Liver (tissue), 5 donors: ENCODE measurements around the gene FBXO34. TPM values are rescaled to one million over a fixed set of nuclear protein-coding genes. Genes with fewer than 3 reads are reported as not detected.

Experiments used
- polyA plus RNA-seq, 2 donors: library from polyadenylated mRNA; stranded (reverse) in 1 of 2; unstranded in 1 of 2; fragments of 200-250 nt in 1 of 2; fragments of >200 nt in 1 of 2; fragmentation: Nextera tagmentation in 1 of 2; extraction: Ambion mirVana in 1 of 2; gene quantifications; one replicate each; pipeline versions ENCODE4 v1.2.1 to v1.2.3, GENCODE V29; 2013 to 2015
- small RNA-seq: library from RNA; depleted of rRNA; stranded (forward); fragments of <200 nt; gene quantifications from one replicate; pipeline ENCODE3, GENCODE V24; 2014
- total RNA-seq, 2 donors: library from RNA; depleted of rRNA; stranded (reverse); fragments of >200 nt; gene quantifications; one replicate each; pipeline ENCODE4 v1.2.3, GENCODE V29; 2014
- donor health status: healthy.
- donor health status: healthy.
- donor health status: healthy.

Gene FBXO34
- total and polyA plus RNA-seq, 4 donors = 4.2 to 25.8 (median 10.1) TPM

Small RNA genes lying within 50 kb of the gene (small RNA-seq; reads per million reads assigned to genes)
- gene AL356801.1 = not detected

Other genes with a start within 250 kb of the FBXO34 start
- gene WDHD1, start 244.3 kb upstream of the FBXO34 start, total RNA-seq = 10 to 100 TPM in 1 of 2 donors, under 1 TPM in 1; 0.50 to 14.1 TPM
- gene WDHD1, start 244.3 kb upstream of the FBXO34 start, polyA plus RNA-seq = under 1 TPM; 0.18 to 0.33 TPM
- 1 to 10 TPM; 7.0 to 7.4 TPM for gene SOCS4, start 244.2 kb upstream of the FBXO34 start, total RNA-seq
- gene SOCS4, start 244.2 kb upstream of the FBXO34 start, polyA plus RNA-seq = 1 to 10 TPM; 2.2 to 5.0 TPM
- 10 to 100 TPM; 11.8 to 15.5 TPM for gene MAPK1IP1L, start 219.8 kb upstream of the FBXO34 start, total RNA-seq
- 10 to 100 TPM; 19.8 to 25.2 TPM for gene MAPK1IP1L, start 219.8 kb upstream of the FBXO34 start, polyA plus RNA-seq
- gene LGALS3, start 142.2 kb upstream of the FBXO34 start, total RNA-seq = 10 to 100 TPM in 1 of 2 donors, 1 to 10 TPM in 1; 6.9 to 20.8 TPM
- gene LGALS3, start 142.2 kb upstream of the FBXO34 start, polyA plus RNA-seq = 10 to 100 TPM in 1 of 2 donors, 1 to 10 TPM in 1; 9.0 to 12.5 TPM
- gene DLGAP5, start 79.8 kb upstream of the FBXO34 start, total RNA-seq = 10 to 100 TPM in 1 of 2 donors, under 1 TPM in 1; under 0.01 to 42.5 TPM
- under 1 TPM; 0.47 to 0.93 TPM for gene DLGAP5, start 79.8 kb upstream of the FBXO34 start, polyA plus RNA-seq
- 10 to 100 TPM in 1 of 2 donors, 1 to 10 TPM in 1; 6.5 to 16.0 TPM for gene ATG14, start 140.4 kb downstream of the FBXO34 start, total RNA-seq
- gene ATG14, start 140.4 kb downstream of the FBXO34 start, polyA plus RNA-seq = 1 to 10 TPM; 1.9 to 2.2 TPM
- not detected for gene TBPL2, start 169.2 kb downstream of the FBXO34 start, total RNA-seq
- gene TBPL2, start 169.2 kb downstream of the FBXO34 start, polyA plus RNA-seq = not detected